Astrocyte (in vitro differentiated cells and primary cell): ENCODE data around the gene TFF3.

Experiments
- CTCF ChIP-seq: IDR thresholded peaks from 2 replicates; pipeline ENCODE4 v1.5.1; 2011; ENCODE audit warnings: low read depth, mild to moderate bottlenecking, inconsistent platforms, low read length, moderate library complexity; ENCODE audit not compliant: insufficient read depth
- EZH2 ChIP-seq: IDR thresholded peaks from 2 replicates; pipeline ENCODE4 v1.6.1; 2012; ENCODE audit warnings: mild to moderate bottlenecking, low read length, inconsistent platforms; ENCODE audit not compliant: insufficient read depth

GRCh38 chr21:42310411-42311001 lies 4.7 kb downstream of the TFF3 start:
- TF ChIP-seq CTCF (no peak), EZH2 (no peak)
